HepG2 (cell line): ENCODE measurements around the gene GBE1. TPM values are rescaled to one million over a fixed set of nuclear protein-coding genes. Genes with fewer than 3 reads are reported as not detected.
A peak's percentile ranks its signal among the peaks of the same experiment; 100 is the strongest.

ENCODE experiments used
- ATAC-seq: fragments of 200-7000 bp; cut with Tn5 transposase; 3 replicates; pipeline ENCODE4 v1.9.1; 2020; ENCODE audit warnings: mild to moderate bottlenecking, moderate library complexity
- BruUV-seq: library from RNA; stranded (reverse); fragments of 400-500 nt; replicated peaks from 2 replicates; lab custom pipeline; 2021; lab: Mats Ljungman, UMichigan
- CTCF ChIA-PET: fragments of 300-600 bp; formaldehyde crosslinking; extraction: SDS; loops from one replicate; lab custom pipeline; 2021; ENCODE audit warnings: low total read pairs, inconsistent platforms, low intra/inter-chr PET ratio; lab: Yijun Ruan, JAX
- POLR2A ChIA-PET: fragments of 350-600 bp; sonication (Branson Sonifier 250); formaldehyde crosslinking; loops from one replicate; lab custom pipeline; 2020; ENCODE audit warnings: antibody characterized with exemption, inconsistent platforms; lab: Yijun Ruan, JAX
- DNase-seq: peaks from one replicate; pipeline ENCODE4 v3.0.0-alpha.2; 2015; ENCODE audit warnings: low spot score
- FAIRE-seq: peaks from 3 replicates; lab custom pipeline; 2011; peaks lifted over from hg19 to GRCh38; lab: Jason Lieb, UNC
- H2AFZ ChIP-seq: one replicate; pipeline ENCODE4 v1.6.1; 2011; ENCODE audit warnings: low read length, inconsistent platforms
- H3K27ac ChIP-seq: fragments of 300-600 bp; 3 replicates; pipeline ENCODE4 v1.8.0; 2011; ENCODE audit warnings: mixed run types, mild to moderate bottlenecking, mixed read lengths, low read length, inconsistent platforms; ENCODE audit not compliant: insufficient read depth; ENCODE audit errors: extremely low read length
- H3K27me3 ChIP-seq, 2 experiments: fragments of 200-600 bp in 1 of 2; 2 replicates in 1 of 2; 3 replicates in 1 of 2; pipeline versions ENCODE4 v1.6.0 to v1.8.0; 2011; ENCODE audit warnings: low read length in 2 of 2, mild to moderate bottlenecking in 2 of 2, moderate library complexity in 2 of 2, inconsistent platforms in 1 of 2; ENCODE audit not compliant: insufficient read depth in 2 of 2, control insufficient read depth in 1 of 2
- H3K36me3 ChIP-seq, 2 experiments: fragments of 200-600 bp in 1 of 2; replicated peaks in 1 of 2; 2 replicates in 1 of 2; 3 replicates in 1 of 2; pipeline versions ENCODE4 v1.5.1 to v1.8.0; 2011; ENCODE audit warnings: low read length in 2 of 2, inconsistent platforms in 1 of 2; ENCODE audit not compliant: insufficient read depth in 2 of 2, control insufficient read depth in 1 of 2
- H3K4me1 ChIP-seq: 2 replicates; pipeline ENCODE4 v1.5.1; 2012; ENCODE audit warnings: low read length, inconsistent platforms; ENCODE audit not compliant: insufficient read depth
- H3K4me2 ChIP-seq: 2 replicates; pipeline ENCODE4 v1.6.0; 2011; ENCODE audit warnings: low read depth, low read length, inconsistent platforms
- H3K4me3 ChIP-seq, 3 experiments: fragments of 200-600 bp in 1 of 3; sonication (generic), shearing (Covaris generic) in 1 of 3; replicated peaks in 1 of 3; 2 replicates each; pipeline ENCODE4 v1.5.1; 2011 to 2016; ENCODE audit warnings: low read length in 3 of 3, inconsistent platforms in 2 of 3, low read depth in 2 of 3, mild to moderate bottlenecking in 2 of 3, control low read depth in 1 of 3, mixed read lengths in 1 of 3; ENCODE audit not compliant: insufficient read depth in 1 of 3
- H3K79me2 ChIP-seq: one replicate; pipeline ENCODE4 v1.6.1; 2011; ENCODE audit warnings: low read length, inconsistent platforms; ENCODE audit not compliant: insufficient read depth
- H3K9ac ChIP-seq: 2 replicates; pipeline ENCODE4 v1.6.0; 2011; ENCODE audit warnings: mild to moderate bottlenecking, low read depth, low read length, inconsistent platforms; ENCODE audit not compliant: insufficient read depth
- H3K9me3 ChIP-seq: 2 replicates; pipeline ENCODE4 v1.5.1; 2012; ENCODE audit warnings: mild to moderate bottlenecking, low read length
- H4K20me1 ChIP-seq: 2 replicates; pipeline ENCODE4 v1.6.0; 2011; ENCODE audit warnings: inconsistent platforms, mild to moderate bottlenecking, low read length, moderate library complexity; ENCODE audit not compliant: insufficient read depth
- PCBP2 ChIP-seq: fragments of 200-400 bp; formaldehyde crosslinking; optimal IDR thresholded peaks from 2 replicates; pipeline ENCODE3; 2018; ENCODE audit warnings: low read length, low read depth; ENCODE audit not compliant: poor library complexity, severe bottlenecking
- POLR2AphosphoS2 ChIP-seq: IDR thresholded peaks from 2 replicates; pipeline ENCODE4 v1.6.1; 2011; ENCODE audit warnings: low read depth, low read length, improper control_type of control experiment
- ZNF143 ChIP-seq: sonication (generic); formaldehyde crosslinking; IDR thresholded peaks from 2 replicates; pipeline ENCODE4 v1.4.0; 2020; ENCODE audit warnings: missing genetic modification reagents
- WGBS: methylation state at CpG from one replicate; pipeline ENCODE4 v1.1.6; 2017; ENCODE audit warnings: low lambda C conversion rate; 5-methylcytosine and 5-hydroxymethylcytosine counted together
- in situ Hi-C: cut with HindIII; loops from 2 replicates; pipeline ENCODE4 v1.10.0; 2017; ENCODE audit warnings: low pct_unique_long_range_greater_than_20kb; ENCODE audit not compliant: extremely low pct_ligation_motif_present
- intact Hi-C: fragments of 100-400 bp; cut with micrococcal nuclease; formaldehyde crosslinking; loops from one replicate; pipeline ENCODE4 v1.10.0; 2022; ENCODE audit not compliant: unreplicated experiment
- polyA plus RNA-seq, 8 experiments: library from polyadenylated mRNA; depleted of rRNA in 3 of 8; stranded (reverse) in 7 of 8; unstranded in 1 of 8; fragments of >200 nt; fragmentation: Illumina TruSeq in 4 of 8; extraction: Trizol in 4 of 8; gene quantifications; 2 replicates each; pipeline versions ENCODE4 v1.2.1 to v1.2.3, GENCODE V29; 2011 to 2016; ENCODE audit warnings: low read depth in 4 of 8, missing spikeins in 1 of 8, mixed read lengths in 1 of 8; ENCODE audit not compliant: insufficient read depth in 1 of 8
- total RNA-seq, 5 experiments: library from RNA; depleted of rRNA; stranded (reverse); fragments of >200 nt; fragmentation: Illumina TruSeq; extraction: Trizol; gene quantifications; 2 replicates each; pipeline ENCODE4 v1.2.3, GENCODE V29; 2016; ENCODE audit warnings: low read depth in 1 of 5
- TF ChIP-seq, protein P1 (sequence below): sonication (generic); formaldehyde crosslinking; IDR thresholded peaks from 2 replicates; pipeline ENCODE4 v1.4.0; 2020; ENCODE audit warnings: missing genetic modification reagents, borderline replicate concordance

Gene GBE1
- total and polyA plus RNA-seq, 2 of the 13 experiments (the other 11 are each of a cell fraction or from before 2014, with no cell fraction given), result 22.9 to 36.1 TPM

DNA sequence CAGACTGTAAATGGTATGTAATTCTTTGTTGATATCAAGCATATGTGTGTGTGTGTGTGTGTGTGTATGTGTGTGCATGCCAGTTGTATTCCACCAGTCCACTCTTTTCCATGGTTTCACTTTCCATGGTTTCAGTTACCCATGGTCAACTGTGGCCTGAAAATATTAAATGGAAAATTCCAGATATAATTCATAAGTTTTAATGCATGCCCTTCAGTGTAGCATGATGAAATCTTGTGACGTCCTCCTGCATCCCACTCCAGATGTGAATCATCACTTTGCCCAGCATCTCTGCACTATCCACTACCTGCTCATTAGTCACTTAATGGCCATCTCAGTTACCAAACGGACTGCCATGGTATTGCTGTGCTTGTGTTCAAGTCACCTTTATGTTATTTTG, 215.9 kb downstream of the GBE1 start:
- 94% methylated on average over 2 of the region's 2 CpGs for WGBS
- Histone ChIP-seq H3K4me3 (no peak overlapping the region), H3K36me3 (no peaks in the 10 kb centered on the region), H3K79me2 (no peaks in the 10 kb centered on the region), H3K4me1 (no peaks in the 10 kb centered on the region), H3K27me3 (no peaks in the 10 kb centered on the region), H3K9me3 (peaks cover 11% of the 10 kb centered on the region), H3K27ac (no peak overlapping the region), H3K9ac (no peak overlapping the region), H3K4me2 (no peak overlapping the region), H2AFZ (no peak overlapping the region), H4K20me1 (no peaks in the 10 kb centered on the region)
- ChIA-PET CTCF (no interaction called here), POLR2A (no interaction called here)
- DNase-seq (no peak), FAIRE-seq (no peak), ATAC-seq (no peak)
- TF ChIP-seq PCBP2 (no peak), ZNF143 (no peak), POLR2AphosphoS2 (0 out of 2 replicates have a peak, but pooled peaks have one; percentile 59)
- TF ChIP-seq, protein P1, sequence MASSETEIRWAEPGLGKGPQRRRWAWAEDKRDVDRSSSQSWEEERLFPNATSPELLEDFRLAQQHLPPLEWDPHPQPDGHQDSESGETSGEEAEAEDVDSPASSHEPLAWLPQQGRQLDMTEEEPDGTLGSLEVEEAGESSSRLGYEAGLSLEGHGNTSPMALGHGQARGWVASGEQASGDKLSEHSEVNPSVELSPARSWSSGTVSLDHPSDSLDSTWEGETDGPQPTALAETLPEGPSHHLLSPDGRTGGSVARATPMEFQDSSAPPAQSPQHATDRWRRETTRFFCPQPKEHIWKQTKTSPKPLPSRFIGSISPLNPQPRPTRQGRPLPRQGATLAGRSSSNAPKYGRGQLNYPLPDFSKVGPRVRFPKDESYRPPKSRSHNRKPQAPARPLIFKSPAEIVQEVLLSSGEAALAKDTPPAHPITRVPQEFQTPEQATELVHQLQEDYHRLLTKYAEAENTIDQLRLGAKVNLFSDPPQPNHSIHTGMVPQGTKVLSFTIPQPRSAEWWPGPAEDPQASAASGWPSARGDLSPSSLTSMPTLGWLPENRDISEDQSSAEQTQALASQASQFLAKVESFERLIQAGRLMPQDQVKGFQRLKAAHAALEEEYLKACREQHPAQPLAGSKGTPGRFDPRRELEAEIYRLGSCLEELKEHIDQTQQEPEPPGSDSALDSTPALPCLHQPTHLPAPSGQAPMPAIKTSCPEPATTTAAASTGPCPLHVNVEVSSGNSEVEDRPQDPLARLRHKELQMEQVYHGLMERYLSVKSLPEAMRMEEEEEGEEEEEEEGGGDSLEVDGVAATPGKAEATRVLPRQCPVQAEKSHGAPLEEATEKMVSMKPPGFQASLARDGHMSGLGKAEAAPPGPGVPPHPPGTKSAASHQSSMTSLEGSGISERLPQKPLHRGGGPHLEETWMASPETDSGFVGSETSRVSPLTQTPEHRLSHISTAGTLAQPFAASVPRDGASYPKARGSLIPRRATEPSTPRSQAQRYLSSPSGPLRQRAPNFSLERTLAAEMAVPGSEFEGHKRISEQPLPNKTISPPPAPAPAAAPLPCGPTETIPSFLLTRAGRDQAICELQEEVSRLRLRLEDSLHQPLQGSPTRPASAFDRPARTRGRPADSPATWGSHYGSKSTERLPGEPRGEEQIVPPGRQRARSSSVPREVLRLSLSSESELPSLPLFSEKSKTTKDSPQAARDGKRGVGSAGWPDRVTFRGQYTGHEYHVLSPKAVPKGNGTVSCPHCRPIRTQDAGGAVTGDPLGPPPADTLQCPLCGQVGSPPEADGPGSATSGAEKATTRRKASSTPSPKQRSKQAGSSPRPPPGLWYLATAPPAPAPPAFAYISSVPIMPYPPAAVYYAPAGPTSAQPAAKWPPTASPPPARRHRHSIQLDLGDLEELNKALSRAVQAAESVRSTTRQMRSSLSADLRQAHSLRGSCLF (CRISPR knock-in tag), result no peak
- intact Hi-C loops (no loop called here), in situ Hi-C loops (no loop called here)
- no TSS peak for BruUV-seq
